SIG-M5 treated with dmso at 0.1 percent for 504 hours (cell line): ENCODE results near the gene TRIM40.
"Not testable (repeated sequence)": the region's sequence is repeated elsewhere in the genome, so short reads cannot be mapped to it uniquely, and the experiment has no call there.

Source experiments
- DNase-seq: peaks from one replicate; lab custom pipeline; 2025; ENCODE audit not compliant: unreplicated experiment; lab: John Stamatoyannopoulos, UW

Gene TRIM40

DNA sequence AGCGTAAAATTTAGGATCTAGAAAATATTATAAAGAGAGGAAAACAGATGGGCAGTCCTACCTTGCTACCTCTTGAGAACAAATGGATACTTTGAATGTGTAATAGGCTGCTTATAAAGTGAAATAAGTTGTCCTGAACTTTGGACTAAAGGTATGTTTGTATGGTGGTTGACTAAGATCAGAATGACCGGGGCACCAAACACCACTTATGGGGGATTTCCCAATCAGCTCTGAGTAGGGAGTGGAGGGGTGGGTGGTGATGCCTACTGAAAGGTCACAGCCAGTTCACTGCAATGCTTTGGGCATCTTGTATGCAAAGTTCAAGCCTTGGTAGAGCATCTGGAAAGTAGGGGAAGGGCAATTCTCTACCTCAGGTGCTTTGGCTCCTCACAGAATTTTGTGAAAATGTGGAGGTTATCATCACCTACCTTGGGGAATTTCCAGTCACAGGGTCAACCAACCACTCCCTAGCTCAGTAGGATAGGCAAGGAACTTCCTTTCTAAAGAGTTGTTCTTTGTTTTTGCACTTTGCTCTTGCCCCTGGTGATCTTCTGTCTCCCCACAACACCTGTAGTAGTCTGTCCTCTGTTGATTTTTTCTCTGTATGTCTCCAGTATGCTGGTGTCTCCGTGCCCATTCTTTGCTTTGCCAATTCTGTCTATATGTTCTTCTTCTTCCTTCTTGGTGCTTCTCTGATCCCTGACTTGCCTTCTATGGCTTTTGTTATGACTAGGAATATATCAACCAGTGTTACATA, 22.8 kb upstream of the TRIM40 start, which contains the start of gene TRIM31:
Gene TRIM31, minus strand, starts transcription at position 88 of the 757 bp plus-strand sequence. CDS start 285 bp downstream, outside the sequence.
- no peak for DNase-seq

GRCh38 chr6:30113841-30114240, 22.1 kb upstream of the TRIM40 start:
- DNase-seq = no peak

DNA sequence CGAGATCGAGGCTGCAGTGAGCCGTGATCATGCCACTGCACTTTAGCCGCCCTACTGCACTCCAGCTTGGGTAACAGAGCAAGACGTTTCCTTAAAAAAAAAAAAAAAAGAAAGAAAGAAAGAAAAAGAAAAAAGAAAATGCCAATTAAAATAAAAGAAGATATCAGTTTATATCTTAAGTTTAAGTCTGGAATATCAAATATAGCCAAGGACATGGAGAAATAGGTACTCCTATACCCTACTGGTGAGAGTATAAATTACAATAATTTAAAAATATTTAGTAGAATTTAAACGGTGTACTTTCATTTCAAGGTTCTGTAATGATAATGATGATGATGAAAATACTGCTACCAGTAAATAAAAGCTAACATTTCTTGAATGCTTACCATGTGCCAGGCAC, 19.2 kb upstream of the TRIM40 start:
- DNase-seq = no peak

DNA sequence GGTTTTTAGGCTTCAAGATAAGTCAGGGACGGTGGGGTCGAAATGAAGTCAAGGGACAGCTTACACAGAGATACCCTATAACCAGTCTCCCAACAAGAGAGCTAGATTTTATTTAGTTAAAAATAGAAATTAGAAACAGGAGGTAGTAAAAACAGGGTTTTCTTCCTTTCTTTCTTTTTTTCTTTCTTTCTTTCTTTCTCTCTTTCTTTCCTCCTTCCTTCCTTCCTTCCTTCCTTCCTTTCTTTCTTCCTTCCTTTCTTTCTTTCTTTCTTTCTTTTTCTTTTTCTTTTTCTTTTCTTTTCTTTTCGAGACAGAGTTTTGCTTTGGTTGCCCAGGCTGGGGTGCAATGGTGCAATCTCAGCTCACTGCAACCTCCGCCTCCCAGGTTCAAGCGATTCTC, 17.2 kb upstream of the TRIM40 start:
- DNase-seq = not testable (repeated sequence)

GRCh38 chr6:30121446-30122366, 14.2 kb upstream of the TRIM40 start:
- DNase-seq = no peak

DNA sequence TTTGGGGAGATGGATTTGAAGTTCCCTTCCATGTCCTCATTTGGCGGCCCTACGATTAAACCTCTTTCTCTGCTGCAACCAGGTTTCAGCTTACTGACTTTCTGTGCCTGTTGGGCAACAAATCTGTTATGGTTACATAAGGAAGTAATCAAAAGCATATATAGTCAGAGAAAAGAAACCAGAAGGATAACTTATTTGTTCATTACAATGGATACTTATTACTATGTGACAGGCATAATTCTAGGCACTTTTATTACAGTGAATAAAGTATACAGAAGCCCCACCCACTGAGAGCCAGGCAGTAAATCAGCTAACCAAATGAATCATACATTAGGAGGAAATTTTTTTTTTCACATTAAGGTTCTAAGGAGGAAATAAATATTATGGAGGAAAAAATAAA, 13.4 kb upstream of the TRIM40 start:
- DNase-seq = no peak

DNA sequence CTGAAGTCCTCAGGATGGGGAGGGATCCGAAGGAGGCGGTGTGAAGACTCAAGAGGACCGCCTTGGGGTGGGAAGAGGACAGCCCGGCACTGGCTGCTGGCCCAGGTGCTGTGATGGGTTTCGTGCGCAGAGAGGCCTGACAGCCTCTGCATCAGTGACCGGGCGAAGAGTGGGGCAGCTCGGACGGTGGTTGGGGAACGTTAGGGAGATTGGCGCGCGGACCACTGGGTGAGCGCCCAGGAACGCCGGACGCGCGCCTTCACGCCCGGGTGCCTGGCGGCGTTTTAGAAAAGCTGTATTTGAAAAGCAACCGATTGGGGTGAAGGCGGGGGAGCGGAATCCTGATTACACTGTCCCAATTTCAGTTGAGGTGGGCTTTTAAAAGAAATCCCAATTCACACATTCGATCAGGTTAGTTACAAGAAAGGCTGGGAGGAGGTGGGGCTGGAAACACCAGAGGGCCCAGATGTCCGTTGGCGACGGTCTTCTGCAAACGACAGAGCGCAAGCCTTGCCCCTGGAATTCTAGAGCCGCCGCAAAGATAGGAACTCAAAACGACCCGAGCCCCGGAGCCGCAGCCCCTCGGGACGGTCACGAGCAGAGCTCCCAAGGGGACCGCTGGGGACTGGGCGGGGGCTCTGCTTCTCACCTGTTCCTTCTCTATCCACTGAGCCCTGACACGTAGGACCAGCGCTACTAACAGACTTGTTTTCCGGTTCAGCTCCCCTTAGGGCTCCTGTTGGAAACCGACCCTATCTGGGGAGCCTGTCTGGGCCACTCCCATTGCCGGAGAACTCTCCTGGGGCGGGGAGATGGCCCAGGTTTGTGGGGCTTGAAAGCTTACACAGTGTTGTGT, 8.5 kb upstream of the TRIM40 start:
- no peak for DNase-seq

DNA sequence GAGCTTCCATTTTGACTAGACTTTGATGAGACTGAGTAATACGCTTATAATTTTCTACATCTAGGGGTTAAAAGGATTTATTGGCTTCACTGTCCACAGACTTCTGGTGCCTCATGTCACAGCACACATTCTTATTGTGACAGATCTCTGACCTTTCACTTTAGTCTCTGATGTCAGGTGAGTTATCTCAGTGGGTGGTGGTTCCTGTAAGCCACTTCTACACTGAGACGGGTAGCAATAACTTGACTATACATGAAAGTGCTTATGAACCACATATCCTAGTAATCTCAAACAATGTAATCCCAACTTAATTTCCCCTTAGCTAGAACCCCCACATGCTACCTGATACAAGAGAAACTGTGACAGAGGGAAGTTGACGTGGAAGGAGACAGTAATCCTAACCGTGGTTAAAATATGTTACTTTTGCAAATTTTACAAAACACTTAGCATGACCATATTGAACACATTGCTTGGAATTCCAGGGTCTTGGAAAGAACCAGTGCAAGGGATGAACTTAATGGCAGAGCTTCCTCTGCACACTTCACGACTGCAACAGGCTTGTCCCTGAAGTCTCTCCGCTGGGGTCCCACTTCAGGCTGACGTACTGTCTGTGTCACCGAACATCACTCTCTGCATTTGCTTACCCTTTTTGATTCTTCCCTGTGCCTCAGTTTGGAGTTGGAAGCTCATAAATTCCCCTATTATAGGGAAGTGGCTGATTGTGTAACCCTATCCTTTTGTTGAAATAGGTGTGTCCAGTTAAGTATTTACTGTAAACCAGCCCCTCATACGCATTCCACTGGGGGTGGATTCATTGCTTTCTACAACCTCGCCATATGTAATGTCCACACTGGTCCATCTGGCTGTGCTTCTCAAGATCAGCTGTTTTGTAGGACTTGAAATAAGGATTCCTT, 6.4 kb upstream of the TRIM40 start:
- no peak for DNase-seq

DNA sequence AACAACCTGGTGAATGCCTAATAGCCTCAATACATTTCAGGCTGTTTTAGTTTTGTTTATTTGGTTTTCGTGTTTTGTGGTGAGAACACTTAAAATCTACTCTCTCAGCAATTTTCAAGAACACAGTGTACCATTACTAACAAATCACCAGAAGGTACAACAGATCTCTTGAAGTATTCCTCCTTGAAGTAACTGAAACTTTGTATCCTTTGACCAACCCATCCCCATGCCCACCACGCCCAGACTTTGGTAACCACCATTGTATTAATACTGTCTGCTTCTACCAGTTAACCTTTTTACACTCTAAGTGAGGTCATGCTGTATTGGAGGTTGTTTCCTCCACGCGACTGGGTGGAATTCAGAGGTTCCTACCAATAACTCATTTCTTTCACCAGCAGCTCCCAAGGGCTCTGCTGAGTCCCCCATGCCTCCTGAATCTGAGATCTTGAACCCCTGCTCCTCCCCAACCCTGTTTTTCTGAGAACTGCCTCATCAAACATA, 5.7 kb upstream of the TRIM40 start:
- no peak for DNase-seq

GRCh38 chr6:30130887-30131862, 4.8 kb upstream of the TRIM40 start:
- peak; percentile 73 for DNase-seq

DNA sequence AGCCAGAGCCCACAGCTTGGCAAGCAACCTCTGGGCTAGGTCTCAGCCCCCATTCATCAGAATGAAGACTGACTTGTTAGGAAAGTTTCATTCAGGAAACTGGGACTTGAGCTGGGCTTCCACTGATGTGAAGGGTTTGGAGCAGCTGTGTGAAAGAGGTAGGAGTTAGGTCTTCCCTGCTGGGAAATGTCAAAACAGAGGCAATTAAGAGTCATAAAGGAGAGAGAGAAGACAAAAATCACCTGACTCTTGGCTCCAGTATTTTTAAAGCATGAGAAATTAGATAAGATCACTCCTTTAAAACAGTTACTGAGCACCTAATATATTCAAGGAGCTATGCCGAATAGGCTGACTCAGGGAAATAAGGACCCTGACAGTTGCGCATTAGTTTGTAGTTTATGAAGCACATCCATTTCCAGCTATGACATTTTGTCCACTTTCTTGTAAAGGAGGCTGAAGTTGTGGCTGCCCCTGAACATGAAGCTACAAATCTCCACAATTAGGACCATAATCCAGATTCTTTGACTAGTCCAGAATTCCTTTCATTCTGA, 3.9 kb upstream of the TRIM40 start:
- no peak for DNase-seq

DNA sequence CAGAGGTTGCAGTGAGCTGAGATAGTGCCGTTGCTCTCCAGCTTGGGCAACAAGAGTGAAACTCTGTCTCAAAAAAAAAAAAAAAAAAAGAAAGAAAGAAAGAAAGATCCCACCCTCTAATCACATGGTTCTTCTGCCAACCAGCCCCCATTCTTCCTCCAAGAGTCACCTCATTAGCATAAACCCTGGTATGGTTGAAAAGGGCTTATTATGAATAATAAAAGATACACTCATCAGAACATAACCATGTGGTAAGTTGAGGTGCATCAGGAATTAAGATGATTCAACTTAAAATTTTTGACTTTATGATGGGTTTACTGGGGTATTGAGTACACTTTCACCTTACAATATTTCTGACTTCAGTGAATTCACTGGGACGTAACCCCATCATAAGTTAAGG, 793 bp upstream of the TRIM40 start:
- no peak for DNase-seq

DNA sequence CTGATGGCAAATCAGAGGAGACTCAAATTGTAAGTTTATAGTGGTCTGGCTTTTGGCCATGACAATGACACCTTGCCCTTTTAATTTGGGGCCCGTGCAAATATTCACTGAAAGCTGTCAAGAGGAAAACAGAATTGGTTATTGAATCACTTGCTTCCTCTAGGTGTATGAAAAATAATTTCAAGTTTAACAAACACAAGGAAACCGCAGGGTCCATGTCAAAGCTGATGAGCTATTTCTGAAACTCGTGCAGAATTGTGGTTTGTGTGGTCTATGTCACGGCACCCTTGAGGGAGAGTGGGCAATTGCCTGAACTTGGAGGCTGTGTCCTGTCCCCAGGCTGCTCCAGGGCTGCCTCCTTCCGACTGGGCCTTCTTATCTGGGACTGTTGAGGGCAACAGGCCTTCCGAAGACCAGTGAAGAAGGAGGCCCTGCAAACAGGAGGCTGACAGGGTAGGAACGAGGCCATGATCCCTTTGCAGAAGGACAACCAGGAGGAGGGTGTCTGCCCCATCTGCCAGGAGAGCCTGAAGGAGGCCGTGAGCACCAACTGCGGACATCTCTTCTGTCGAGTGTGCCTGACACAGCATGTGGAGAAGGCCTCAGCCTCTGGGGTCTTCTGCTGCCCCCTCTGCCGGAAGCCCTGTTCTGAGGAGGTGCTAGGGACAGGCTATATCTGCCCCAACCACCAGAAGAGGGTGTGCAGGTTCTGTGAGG, 788 bp downstream of the TRIM40 start:
- no peak for DNase-seq

GRCh38 chr6:30140240-30140639, 4.3 kb downstream of the TRIM40 start:
- DNase-seq = not testable (repeated sequence)

DNA sequence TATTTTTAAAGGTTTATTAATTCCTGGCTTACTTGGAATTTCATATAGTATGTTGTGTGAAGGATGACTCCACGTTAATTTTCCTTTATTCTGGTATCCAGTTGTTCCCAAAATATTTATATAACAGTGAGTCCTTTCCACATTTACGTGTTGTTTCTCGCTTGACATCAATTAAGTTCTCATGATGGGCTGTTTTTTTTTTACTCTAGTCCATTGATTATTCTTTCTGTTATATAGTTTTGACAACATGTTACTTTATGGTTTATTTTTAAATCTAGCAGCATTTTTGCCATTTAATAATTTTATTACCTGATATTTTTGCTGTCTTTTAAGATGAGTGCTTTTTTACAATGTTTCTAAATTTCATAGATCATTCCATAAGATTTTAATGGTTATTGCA, 6.7 kb downstream of the TRIM40 start:
- DNase-seq = no peak

GRCh38 chr6:30143780-30144179, 7.8 kb downstream of the TRIM40 start:
- no peak for DNase-seq

DNA sequence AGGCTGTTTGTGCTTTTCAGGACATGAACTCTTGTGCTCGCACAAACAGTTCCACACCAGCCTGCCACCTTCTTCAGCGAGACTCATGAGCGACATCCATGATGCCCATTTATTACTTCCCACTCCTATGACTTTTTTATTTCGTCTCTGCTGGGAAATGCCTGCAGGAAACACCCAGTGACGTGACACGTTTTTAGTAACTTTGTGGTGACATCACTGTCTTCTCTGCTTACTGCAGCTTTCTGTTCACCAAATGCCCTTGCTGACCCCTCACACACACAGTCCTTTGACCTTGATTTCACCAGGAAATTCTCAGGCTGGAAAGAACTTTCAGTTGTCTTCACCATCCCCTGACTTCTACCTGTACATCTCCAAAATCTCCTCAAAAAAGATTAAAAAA, 8.9 kb downstream of the TRIM40 start:
- no peak for DNase-seq

GRCh38 chr6:30145818-30146217, 9.9 kb downstream of the TRIM40 start:
- no peak for DNase-seq
